Measurements from ENCODE around the gene IGSF21. TPM values are rescaled to one million over a fixed set of nuclear protein-coding genes. Genes with fewer than 3 reads are reported as not detected.

The IGSF21 gene
- total RNA-seq, 1 experiment from 2014 or later: 5.2 TPM

GRCh38 chr1:18422954-18423353 is 315.4 kb downstream of the IGSF21 start:
- Histone ChIP-seq H2BK15ac (ENCODE audit: low read depth, low read length) (no peak overlapping the region), H4K20me1 (ENCODE audit: control insufficient read depth, insufficient read depth, insufficient read length) (no peaks in the 10 kb centered on the region), H3K9ac (ENCODE audit: extremely low read depth, insufficient read length, low read length) (no peak overlapping the region), H3T11ph (ENCODE audit: low read length) (no peak overlapping the region), H3K4me1 (ENCODE audit: insufficient read depth, low read length) (peaks cover 12% of the 10 kb centered on the region; the same call in 1 of the 2 replicates), H2BK20ac (ENCODE audit: low read depth, low read length, poor library complexity, severe bottlenecking) (no peak overlapping the region), H3K23ac (ENCODE audit: insufficient read length, low read depth, low read length) (no peak overlapping the region), H3K79me1 (ENCODE audit: insufficient read depth, low read depth, low read length, poor library complexity, severe bottlenecking) (no peaks in the 10 kb centered on the region), H3K27me3 (ENCODE audit: insufficient read depth, low read length) (no peaks in the 10 kb centered on the region), H3K27ac (ENCODE audit: insufficient read length, low read depth, low read length) (no peak overlapping the region), H3K56ac (ENCODE audit: insufficient read length, low read depth, low read length) (no peak overlapping the region), H3K14ac (ENCODE audit: insufficient read depth, low read length) (no peak overlapping the region), H4K91ac (ENCODE audit: insufficient read length, low read depth, low read length) (no peak overlapping the region), H3K23me2 (ENCODE audit: insufficient read length, low read depth, low read length, poor library complexity, severe bottlenecking) (no peaks in the 10 kb centered on the region), H3K18ac (ENCODE audit: insufficient read length, low read depth, low read length) (no peak overlapping the region), H2AFZ (ENCODE audit: low read length) (no peak overlapping the region), H2BK12ac (ENCODE audit: insufficient read length, low read depth, low read length) (no peak overlapping the region), H2AK5ac (ENCODE audit: insufficient read length, low read length) (no peak overlapping the region), H4K5ac (ENCODE audit: insufficient read length, low read depth, low read length) (no peak overlapping the region), H3K9me3 (ENCODE audit: control insufficient read depth, low read depth, low read length) (no peaks in the 10 kb centered on the region), H4K8ac (replicated peaks; ENCODE audit: insufficient read length, low read depth, low read length) (no peak overlapping the region), H3K4ac (ENCODE audit: low read depth, low read length) (no peak overlapping the region), H2BK5ac (ENCODE audit: insufficient read length, low read length) (no peak overlapping the region), H2BK120ac (ENCODE audit: low read depth, low read length, poor library complexity, severe bottlenecking) (no peak overlapping the region), H3K4me2 (ENCODE audit: insufficient read depth, insufficient read length, low read length) (no peak overlapping the region), H3K79me2 (ENCODE audit: insufficient read depth, low read length) (no peaks in the 10 kb centered on the region)
- WGBS (ENCODE audit: extremely low coverage, insufficient read length, low lambda C conversion rate): no CpG with 5 or more reads among the region's 5 CpGs
- H3K9me3 Mint-ChIP-seq: peaks cover 6 to 13% of the 10 kb centered on the region in 2 experiments
- H3K27me3 Mint-ChIP-seq (ENCODE audit: low read depth): peaks cover 2% of the 10 kb centered on the region; the same call in 1 of the 2 replicates
- no peak for DNase-seq
- H3K27ac Mint-ChIP-seq: no peak overlapping the region; a peak in 1 of 7 replicates
- TF ChIP-seq CTCF (conservative IDR thresholded peaks at IDR 0.05): no peak
- H3K36me3 Mint-ChIP-seq (ENCODE audit: insufficient read depth in 1 of 3, low read depth in 3 of 3): peaks cover 0 to 8% (median 3%) of the 10 kb centered on the region in 3 experiments; a peak in 3 of 7 replicates
- no peak overlapping the region for H3K4me3 Mint-ChIP-seq
- H3K4me1 Mint-ChIP-seq: peaks cover 38 to 46% of the 10 kb centered on the region in 2 experiments

Data from H9 (cell line).